Stimulated activated CD4-positive, alpha-beta T cell treated with anti-CD3 and anti-CD28 coated beads, Interleukin-2, amount 100 ng/mL, for 48 hours (primary cell): ENCODE data around the gene APPL1.

Source experiments
- DNase-seq, 2 donors: peaks; one replicate each; pipeline ENCODE4 v3.0.0-alpha.2; 2020

The APPL1 gene, protein sequence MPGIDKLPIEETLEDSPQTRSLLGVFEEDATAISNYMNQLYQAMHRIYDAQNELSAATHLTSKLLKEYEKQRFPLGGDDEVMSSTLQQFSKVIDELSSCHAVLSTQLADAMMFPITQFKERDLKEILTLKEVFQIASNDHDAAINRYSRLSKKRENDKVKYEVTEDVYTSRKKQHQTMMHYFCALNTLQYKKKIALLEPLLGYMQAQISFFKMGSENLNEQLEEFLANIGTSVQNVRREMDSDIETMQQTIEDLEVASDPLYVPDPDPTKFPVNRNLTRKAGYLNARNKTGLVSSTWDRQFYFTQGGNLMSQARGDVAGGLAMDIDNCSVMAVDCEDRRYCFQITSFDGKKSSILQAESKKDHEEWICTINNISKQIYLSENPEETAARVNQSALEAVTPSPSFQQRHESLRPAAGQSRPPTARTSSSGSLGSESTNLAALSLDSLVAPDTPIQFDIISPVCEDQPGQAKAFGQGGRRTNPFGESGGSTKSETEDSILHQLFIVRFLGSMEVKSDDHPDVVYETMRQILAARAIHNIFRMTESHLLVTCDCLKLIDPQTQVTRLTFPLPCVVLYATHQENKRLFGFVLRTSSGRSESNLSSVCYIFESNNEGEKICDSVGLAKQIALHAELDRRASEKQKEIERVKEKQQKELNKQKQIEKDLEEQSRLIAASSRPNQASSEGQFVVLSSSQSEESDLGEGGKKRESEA

DNA sequence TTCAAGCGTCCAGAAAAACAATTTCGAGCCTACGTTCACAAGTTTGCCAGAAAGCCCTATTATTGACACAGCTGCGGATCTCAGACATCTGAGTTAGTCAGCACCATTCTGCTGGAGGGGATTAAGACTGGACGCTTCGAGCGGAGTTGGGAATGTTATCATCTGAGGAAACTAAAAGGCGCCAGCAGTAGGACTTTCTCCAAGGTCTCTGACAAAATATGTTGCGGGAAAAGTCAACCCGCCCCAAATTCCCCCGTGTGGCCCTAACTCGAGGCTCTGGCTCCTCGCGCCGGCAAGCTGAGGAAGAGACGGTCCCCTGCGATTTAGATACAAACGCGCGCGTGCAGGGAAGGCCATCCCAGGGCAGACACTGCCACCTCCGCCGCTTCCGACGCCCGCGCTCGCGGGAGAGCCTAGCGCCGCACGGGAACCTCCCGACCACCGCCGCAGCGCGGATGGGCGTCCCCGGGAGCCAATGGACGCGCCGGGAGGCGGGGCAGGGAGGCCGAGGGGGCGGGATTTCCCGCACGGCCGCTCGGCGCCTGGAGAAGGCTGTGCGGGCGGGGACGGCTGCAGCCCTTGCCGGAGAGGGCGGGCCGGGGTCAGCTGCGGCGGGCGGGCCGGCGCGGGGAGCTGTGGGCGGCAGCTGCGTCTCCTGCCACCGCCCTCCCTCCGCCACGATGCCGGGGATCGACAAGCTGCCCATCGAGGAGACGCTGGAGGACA lies at the start of gene APPL1:
Gene APPL1 (plus strand): TSS at position 526 of the 726 bp plus-strand sequence. CDS start 155 bp downstream, at position 681.
- DNase-seq, result peak; percentile 86 to 89

DNA sequence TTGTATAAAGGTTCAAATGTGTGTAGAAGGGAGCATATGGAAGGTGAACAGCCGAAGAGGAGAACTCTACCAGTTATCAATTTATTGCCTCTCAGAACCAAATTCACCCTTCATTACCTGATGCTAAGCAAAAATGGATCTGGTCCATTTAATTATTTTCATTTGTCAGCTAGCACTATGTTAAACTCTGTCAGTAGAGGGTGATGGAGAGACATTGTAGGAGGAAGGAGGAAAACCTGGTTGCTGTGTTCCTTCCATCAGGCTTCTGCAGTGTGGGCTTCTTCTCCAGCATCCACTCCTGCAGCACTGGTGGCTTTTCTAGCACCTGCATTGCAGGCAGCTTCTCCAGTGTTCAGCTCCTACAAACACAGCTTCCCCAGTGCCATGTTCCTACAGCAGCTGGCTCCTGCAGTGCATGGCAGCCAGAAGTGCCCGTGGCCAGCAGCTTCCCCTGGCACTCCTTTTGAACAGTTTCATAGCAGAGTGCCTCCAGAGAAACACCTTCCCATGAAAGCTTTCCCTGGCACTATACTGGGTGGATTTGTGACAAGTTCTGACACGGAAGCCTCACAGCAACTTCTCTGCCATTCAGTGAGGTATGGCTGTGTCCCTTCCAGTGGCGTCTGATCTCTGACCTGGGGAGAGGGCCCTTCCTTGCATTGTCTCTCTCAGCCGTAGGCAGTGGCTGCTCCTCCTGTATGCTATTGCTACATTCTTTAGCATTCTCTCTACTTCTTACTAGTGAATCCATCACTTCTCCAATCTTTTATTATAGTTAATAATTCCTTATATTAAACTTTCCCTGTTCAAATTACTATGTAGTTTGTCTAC lies 47.7 kb upstream of the APPL1 start:
- no peak for DNase-seq

- DNase-seq, result no peak
Observed at GRCh38 chr3:57184526-57184925, 43.0 kb upstream of the APPL1 start.

DNA sequence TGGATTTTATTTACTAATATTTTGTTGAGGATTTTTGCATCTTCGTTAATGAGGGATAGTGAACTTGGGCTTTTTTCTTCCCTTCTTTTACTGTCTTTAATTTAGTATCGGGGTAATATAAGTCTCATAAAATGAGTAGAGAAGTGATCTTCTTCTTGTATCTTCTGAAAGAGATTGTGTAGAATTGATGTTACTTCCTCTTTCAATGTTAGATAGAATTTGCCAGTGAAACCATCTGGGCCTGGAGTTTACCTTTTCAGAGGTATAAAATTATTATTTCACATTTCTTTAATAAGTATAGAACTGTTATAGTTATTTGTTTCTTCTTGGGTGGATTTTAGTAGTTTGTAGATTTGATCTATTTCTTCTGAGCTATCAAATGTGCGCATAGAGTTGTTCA lies 35.5 kb upstream of the APPL1 start:
- DNase-seq, result no peak

- no peak for DNase-seq
Observed at GRCh38 chr3:57194641-57195040, 32.9 kb upstream of the APPL1 start.

DNA sequence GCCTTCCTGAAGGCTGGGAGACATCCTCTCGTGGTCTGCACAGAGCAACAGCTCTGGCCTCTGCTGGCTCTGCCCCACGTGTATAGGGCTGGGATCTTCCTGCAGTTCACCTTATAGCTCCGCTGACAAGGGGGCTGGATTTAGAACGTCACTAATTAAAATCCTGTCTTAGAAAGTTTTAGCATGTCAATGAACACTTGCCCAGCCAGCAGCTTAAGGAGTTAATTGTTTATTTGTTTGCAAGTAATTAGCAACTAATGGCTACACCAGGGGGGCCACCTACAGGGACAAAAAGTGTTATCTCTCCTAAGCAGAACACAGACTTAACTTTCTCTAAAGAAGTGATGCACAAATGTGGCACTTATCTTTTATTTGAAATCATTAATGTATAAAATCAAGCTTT lies 27.6 kb upstream of the APPL1 start, which contains the start of gene HESX1:
Gene HESX1 (minus strand): TSS at position 84 of the 403 bp plus-strand sequence. CDS start 60 bp downstream, at position 24.
- DNase-seq, result no peak

GRCh38 chr3:57206423-57206822 lies 21.1 kb upstream of the APPL1 start:
- DNase-seq, result no peak

- DNase-seq, result no peak
Observed at GRCh38 chr3:57221883-57222282, 5.6 kb upstream of the APPL1 start.

DNA sequence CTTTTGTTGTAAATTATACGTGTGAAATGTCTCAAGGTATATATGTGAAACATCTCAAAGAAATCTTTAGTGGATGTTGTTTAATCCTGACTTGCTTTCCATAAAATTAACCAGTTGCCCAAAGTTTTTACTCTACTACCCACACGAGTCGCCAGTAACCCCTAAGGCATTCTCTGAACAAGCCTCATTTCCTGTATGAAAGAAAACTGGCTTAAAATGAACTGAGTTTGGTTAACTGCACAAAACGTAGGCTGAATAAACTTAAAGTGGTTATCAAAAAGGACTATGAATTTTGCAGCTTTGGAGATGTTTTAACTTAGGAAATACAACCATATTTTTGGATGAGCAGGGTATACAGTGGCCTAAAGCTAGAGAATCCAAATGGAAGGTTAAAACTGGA lies 2.7 kb upstream of the APPL1 start:
- no peak for DNase-seq

DNA sequence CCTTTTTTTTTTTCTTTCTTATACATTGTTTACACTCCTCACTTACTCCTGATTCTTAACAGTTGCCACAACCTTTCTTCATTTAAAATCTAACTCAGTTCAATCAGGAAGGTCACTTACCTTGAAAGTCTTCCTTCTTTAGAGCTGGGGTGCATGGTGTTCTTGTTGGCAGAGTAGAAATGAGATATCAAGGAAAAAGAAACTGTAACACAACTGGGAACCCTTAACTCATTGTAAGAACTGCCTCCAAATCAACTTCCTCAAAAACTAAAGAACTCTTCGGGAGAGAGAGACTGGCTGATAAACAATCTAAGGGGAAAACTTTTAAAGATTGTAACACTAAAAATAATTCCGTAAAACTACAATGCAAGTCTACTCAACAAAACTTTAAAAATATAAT lies 1.4 kb upstream of the APPL1 start:
- no peak for DNase-seq

- DNase-seq, result peak; percentile 12 to 30
Observed at GRCh38 chr3:57227930-57228751, 612 bp downstream of the APPL1 start.

GRCh38 chr3:57230006-57230405 lies 2.5 kb downstream of the APPL1 start:
- no peak for DNase-seq

GRCh38 chr3:57233799-57234198 lies 6.3 kb downstream of the APPL1 start:
- DNase-seq, result no peak

- DNase-seq, result no peak
Observed at GRCh38 chr3:57234613-57235575, 7.4 kb downstream of the APPL1 start.

GRCh38 chr3:57244946-57245345 lies 17.4 kb downstream of the APPL1 start:
- DNase-seq, result no peak

DNA sequence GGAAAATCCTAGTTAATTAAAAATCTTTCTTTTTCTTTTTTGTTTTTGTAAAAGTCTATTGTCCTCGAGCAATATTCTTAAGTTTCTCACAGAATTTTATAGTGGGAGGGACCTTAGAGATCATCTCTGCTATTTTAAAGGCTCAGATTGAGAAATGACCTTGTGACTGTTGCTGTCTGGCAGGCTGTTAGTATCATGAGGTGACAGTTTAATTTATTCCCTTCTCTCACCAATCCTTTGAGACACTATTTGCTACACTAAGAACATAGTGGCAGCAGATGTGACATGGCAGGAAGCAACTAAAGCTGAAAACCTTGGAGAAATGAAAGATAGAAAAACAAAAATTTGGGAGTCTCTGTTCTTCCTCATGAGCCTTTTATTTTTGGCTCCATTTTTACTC lies 24.9 kb downstream of the APPL1 start:
- no peak for DNase-seq

- no peak for DNase-seq
Observed at GRCh38 chr3:57256844-57257243, 29.3 kb downstream of the APPL1 start.

- no peak for DNase-seq
Observed at GRCh38 chr3:57257678-57258077, 30.1 kb downstream of the APPL1 start.

DNA sequence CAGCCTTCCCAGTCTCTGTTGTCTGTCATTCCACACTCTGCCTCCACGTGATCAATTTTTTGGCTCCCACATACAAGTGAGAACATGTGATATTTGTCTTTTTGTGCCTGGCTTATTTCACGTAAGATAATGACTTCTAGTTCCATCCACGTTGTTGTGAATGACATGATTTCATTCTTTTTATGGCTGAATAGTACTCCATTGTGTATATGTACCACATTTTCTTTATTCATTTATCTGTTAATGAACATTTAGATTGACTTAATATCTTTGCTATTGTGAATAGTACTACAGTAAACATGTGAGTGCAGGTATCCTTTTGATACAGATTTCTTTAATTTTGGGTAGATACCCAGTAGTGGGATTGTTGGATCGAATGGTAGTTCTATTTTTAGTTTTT lies 33.6 kb downstream of the APPL1 start:
- no peak for DNase-seq

GRCh38 chr3:57261929-57262328 lies 34.4 kb downstream of the APPL1 start:
- DNase-seq, result no peak
